Measurements from ENCODE around the gene HBD.
"Not testable (repeated sequence)": the region's sequence is repeated elsewhere in the genome, so short reads cannot be mapped to it uniquely, and the experiment has no call there.

HBD gene

DNA sequence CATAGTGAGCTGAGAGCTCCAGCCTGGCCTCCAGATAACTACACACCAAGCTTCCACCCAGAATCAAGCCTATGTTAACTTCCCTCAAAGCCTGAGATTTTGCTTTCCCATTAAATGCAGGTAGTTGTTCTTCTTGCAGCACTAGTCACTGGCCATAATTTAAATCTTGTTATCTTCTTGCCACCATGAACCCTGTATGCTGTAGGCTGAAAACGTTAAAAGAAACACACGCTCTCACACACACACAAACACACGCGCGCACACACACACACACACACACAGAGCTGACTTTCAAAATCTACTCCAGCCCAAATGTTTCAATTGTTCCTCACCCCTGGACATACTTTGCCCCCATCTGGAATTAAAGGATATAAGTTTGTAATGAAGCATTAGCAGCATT, 19.2 kb upstream of the HBD start:
- DNase-seq (ENCODE audit: low read depth in 3 of 3, low spot score in 1 of 3) = not testable (repeated sequence)

GRCh38 chr11:5252919-5253265, 18.6 kb upstream of the HBD start:
- no peak for DNase-seq (ENCODE audit: low read depth in 3 of 3, low spot score in 1 of 3)

DNA sequence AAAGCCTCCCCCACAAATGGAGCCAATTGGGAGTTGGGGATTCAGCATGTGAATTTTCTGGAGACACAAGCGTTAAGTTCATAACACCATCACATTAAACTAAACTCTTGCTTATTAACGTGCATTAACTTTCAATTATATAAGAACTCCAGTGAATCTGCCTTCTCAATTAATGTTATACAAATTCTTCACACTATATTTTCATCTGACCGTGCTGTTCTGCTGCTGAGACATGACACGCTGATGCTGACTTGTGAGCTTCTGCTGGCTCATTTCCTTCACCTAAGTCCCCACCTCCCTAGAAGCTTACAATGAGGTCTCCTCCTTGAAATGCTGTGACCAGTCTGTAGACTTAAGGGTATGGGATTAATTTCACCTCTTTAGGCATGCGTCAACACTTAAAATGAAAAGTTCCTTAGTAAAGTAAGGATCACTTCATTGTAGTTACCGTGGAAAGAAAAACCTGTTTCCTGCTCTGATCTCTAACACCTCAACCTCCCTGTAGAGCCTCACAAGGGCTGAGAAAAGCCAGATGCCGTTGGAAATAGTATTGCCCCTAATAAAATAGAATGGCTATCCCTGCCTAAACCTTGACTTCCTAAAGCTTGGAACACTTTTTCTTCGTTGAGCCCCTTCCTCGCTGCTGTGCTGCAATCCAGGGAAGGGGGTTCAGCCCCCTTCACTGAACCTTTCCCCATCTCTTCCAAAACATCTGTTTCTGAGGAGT, 18.1 kb upstream of the HBD start:
- no peak for DNase-seq (ENCODE audit: low read depth in 3 of 3, low spot score in 1 of 3)

GRCh38 chr11:5251746-5252145, 17.5 kb upstream of the HBD start:
- DNase-seq (ENCODE audit: low read depth in 3 of 3, low spot score in 1 of 3) = no peak

GRCh38 chr11:5250543-5251204, 16.4 kb upstream of the HBD start:
- no peak for DNase-seq (ENCODE audit: low read depth in 3 of 3, low spot score in 1 of 3)

- not testable (repeated sequence) for DNase-seq (ENCODE audit: low read depth in 3 of 3, low spot score in 1 of 3)
These were observed 15.6 kb upstream of the HBD start, which contains the start of gene HBG1 for GRCh38 chr11:5249807-5250396. Gene HBG1, minus strand, starts transcription at chr11:5249857. Its CDS starts 53 bp downstream, at chr11:5249804.

- not testable (repeated sequence) for DNase-seq (ENCODE audit: low read depth in 3 of 3, low spot score in 1 of 3)
These were observed 14.2 kb upstream of the HBD start for GRCh38 chr11:5248498-5248897.

GRCh38 chr11:5247472-5248192, 13.3 kb upstream of the HBD start:
- DNase-seq (ENCODE audit: low read depth in 3 of 3, low spot score in 1 of 3) = no peak

GRCh38 chr11:5246772-5247471, 12.6 kb upstream of the HBD start:
- no peak for DNase-seq (ENCODE audit: low read depth in 3 of 3, low spot score in 1 of 3)

GRCh38 chr11:5245155-5245554, 10.9 kb upstream of the HBD start:
- DNase-seq (ENCODE audit: low read depth in 3 of 3, low spot score in 1 of 3) = no peak

DNA sequence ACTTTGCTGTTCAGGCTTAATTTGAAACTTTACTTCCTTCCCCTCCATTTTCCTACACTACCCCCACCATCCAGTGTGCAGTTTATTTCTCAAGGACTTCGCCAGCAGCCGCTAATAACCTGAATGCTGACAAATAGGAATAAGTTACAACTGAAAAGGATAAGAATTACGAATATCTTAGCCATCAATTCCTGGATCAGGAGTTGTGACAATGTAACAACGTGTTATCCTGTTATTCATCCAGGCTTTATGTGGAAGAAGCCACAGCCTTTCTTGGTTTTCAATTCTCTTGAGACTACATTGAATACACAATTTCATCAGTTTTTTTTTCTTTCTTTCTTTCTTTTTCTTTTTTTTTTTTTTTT, 9.5 kb upstream of the HBD start:
- no peak for DNase-seq (ENCODE audit: low read depth in 3 of 3, low spot score in 1 of 3)

DNA sequence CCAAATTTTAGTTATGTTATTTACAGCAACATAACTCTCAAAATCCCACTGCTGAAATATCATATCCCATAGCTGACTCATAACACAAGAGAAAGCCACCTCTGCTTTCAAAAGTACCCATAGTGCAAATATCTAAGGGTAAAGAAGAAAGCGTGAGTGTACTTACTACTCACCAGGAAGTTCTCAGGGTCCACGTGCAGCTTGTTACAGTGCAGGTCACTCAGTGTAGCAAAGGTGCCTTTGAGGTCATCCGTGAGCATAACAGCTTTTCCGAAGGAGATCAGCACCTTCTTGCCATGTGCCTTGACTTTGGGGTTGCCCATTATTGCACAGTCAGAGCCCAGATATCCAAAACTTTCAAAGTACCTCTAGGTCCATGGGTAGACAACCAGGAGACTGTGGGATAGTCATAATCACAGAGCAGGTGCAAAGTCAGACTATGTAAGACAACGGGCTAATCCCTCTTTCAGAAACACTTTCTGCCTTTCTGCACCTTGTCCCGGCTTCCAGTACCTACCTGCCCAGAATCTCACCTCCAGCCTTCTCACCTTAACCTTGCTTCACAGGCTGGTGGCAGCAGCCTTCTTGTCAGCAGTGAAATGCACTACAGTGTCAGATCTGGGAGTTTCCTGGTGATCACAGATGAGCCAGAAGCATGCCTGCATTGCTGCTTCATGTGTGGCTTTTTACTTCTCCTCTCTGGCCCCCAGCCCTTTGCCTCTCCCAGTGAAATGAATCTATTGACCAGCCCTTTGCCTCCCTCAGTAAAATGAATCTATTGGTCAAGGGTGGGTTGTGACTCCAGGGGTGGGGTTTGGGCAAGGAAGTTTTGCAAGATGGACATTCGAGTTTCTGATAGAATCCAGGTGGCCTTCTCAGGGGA, 8.9 kb upstream of the HBD start:
- DNase-seq (ENCODE audit: low read depth in 3 of 3, low spot score in 1 of 3) = no peak

DNA sequence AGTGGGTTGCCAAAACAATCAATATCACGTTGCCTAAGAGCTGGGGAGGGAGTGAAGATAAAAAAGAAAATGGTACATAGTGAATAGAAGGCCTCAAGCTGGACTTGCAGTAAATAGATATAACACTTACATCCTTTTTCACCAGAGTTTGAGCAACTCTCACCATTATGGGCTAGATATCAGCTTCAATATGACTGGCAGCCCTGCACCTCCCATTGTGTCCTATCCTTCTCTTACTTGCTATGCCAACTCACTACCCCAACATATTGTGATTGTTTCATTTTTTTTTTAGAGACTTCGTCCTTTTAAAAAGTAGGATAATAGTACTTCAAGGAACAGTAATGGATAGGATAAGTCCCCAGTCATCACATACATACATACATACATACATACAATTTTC, 7.9 kb upstream of the HBD start:
- DNase-seq (ENCODE audit: low read depth in 3 of 3, low spot score in 1 of 3) = no peak

DNA sequence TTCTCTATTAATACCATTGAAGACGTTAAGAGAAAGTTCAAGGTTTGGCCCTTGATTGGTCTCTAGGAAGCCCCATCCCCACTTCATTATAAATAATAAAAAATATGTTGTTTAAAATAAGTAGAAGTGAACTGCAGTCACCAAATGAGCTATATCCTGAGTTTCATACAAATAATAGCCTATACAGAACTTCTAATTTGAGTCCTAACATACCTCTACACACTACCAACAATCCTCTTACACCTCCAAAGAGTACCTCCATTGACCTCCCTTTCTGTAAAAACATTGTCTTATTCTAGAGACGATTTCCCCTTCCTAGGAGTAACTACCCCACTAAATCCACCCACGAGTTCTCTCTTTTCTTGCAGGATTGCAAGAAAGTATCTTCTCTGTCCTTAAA, 7.2 kb upstream of the HBD start:
- no peak for DNase-seq (ENCODE audit: low read depth in 3 of 3, low spot score in 1 of 3)

DNA sequence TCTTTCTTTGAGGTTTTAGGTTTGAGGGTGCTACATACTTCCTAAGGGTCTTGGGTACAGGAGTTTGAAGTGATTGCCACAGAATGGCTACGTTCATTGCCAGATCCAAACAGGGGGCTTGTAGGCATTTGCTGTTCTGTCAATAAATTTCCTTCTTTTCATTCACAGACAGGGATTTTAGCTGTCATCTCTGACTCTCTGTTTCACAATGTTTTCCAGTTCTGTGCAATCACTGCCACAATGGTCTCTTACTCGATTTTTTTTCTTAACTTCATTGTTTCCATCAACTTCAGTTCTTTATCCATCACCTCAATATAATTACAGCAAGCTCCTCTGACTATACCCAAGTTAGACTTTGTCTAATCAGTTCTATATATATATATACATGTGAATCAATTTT, 6.2 kb upstream of the HBD start:
- no peak for DNase-seq (ENCODE audit: low read depth in 3 of 3, low spot score in 1 of 3)

DNA sequence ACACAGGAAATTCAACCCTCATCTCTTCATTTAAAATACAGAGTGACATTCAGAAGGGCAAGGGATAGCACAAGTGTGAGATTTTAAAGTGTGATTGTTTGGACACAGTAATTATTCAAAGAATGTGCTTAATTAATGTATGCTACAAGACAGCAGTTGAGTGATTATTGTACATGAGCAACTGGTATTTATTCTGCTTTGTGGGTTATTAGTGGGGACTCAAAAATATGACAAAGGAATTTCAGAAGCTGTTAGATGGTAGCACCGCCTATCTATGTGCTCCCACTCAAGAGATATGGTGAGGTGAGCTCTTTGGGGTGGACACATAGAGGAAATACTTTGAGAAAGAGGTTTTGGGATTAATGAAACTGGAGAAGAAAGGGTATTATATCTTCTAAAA, 5.8 kb upstream of the HBD start:
- DNase-seq (ENCODE audit: low read depth in 3 of 3, low spot score in 1 of 3) = no peak

GRCh38 chr11:5239046-5239445, 4.8 kb upstream of the HBD start:
- DNase-seq (ENCODE audit: low read depth in 3 of 3, low spot score in 1 of 3) = no peak

- no peak for DNase-seq (ENCODE audit: low read depth in 3 of 3, low spot score in 1 of 3)
These were observed 4.2 kb upstream of the HBD start for GRCh38 chr11:5238486-5238885.

GRCh38 chr11:5237420-5237819, 3.1 kb upstream of the HBD start:
- no peak for DNase-seq (ENCODE audit: low read depth in 3 of 3, low spot score in 1 of 3)

DNA sequence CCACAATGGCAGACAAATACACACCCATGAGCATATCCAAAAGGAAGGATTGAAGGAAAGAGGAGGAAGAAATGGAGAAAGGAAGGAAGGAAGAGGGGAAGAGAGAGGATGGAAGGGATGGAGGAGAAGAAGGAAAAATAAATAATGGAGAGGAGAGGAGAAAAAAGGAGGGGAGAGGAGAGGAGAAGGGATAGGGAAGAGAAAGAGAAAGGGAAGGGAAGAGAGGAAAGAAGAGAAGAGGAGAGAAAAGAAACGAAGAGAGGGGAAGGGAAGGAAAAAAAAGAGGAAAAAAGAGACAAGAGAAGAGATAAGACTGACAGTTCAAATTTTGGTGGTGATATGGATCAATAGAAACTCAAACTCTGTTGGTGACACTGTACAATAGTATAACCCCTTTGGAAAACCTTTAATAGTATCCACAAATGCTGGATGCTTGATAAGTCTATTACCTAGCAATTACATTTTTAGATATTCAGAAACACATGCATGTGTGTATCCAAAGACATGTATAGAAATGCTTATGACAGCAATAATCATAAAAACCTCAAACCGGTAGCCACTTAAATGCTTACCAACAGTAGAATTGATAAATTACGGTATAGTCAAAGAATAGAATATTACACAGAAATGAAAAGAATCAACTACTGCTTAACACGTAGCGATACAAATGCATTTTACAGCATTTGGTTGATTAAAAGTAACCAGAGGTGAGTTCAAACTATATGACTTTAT, 1.2 kb upstream of the HBD start:
- no peak for DNase-seq (ENCODE audit: low read depth in 3 of 3, low spot score in 1 of 3)
